NOMO-1 treated with dmso at 0.1 percent for 144 hours (cell line): ENCODE measurements around the gene NOL11.
"Not testable (repeated sequence)": the region's sequence is repeated elsewhere in the genome, so short reads cannot be mapped to it uniquely, and the experiment has no call there.

Experiments
- DNase-seq: peaks from one replicate; lab custom pipeline; 2025; ENCODE audit not compliant: unreplicated experiment; lab: John Stamatoyannopoulos, UW

Gene NOL11

DNA sequence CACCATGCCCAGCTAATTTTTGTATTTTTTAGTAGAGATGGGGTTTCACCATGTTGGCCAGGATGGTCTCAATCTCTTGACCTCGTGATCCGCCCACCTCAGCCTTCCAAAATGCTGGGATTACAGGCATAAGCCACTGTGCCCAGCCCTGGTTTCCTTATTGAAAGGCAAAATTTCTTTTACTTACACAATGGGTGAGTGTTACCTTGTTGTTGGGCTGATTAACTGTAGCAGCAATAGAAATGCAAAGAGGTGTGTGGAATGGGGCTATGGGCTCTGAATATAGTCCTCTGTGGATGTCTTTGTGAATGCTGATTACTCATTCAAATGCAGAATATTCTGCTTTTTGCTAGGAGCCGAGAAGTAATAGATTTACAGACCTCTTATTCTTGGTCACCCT lies 34.4 kb downstream of the NOL11 start:
- DNase-seq, result not testable (repeated sequence)

DNA sequence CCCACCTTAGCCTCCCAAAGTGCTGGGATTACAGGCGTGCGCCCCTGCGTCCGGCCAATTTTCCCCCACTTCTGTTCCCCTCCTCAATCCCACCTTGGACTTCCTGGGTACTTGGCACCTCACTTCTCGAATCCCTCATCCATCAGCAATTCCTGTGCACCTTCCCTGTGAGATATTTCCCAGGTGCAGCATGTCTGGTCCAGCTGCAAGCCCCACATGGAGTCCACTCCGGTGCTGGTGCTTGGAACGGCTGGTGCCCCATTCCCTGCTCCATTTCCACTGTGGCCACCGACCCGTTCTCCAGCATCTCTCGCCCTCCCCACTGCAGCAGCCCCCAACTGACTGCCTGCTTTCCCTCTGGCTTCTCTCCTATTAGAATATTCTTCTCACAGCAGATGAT lies 35.3 kb downstream of the NOL11 start:
- DNase-seq, result no peak

DNA sequence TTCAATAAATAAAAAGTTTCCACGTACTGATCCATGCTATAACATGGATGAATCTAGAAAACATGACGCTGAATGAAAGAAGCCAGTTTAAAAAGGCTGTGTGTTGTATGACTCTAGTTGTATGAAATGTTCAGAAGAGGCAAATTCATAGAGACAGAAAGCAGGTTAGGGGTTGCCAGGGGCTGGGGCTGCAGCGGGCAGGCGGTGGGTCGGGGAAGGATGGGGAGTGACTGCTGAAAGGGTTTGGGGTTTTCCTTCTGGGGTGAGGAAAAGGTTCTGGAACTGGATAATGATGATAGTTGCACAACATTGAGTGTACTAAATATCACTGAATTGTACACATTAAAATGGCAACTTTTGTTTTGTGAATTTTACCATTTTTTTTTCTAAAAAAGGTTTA lies 36.3 kb downstream of the NOL11 start:
- DNase-seq, result no peak

DNA sequence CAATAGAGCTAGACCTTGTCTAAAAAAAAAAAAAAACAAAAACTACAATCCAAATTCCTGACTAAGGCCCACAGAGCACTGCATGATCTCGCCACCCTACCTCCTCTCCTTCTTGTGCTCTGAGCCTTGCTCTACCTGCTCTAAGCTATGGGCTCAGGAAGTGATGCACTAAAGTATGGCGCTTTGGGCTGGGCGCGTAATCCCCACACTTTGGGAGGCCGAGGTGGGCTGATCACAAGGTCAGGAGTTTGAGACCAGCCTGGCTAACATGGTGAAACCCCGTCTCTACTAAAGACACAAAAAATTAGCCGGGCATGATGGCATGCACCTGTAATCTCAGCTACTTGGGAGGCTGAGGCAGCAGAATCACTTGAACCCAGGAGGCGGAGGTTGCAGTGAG lies 37.0 kb downstream of the NOL11 start:
- not testable (repeated sequence) for DNase-seq

DNA sequence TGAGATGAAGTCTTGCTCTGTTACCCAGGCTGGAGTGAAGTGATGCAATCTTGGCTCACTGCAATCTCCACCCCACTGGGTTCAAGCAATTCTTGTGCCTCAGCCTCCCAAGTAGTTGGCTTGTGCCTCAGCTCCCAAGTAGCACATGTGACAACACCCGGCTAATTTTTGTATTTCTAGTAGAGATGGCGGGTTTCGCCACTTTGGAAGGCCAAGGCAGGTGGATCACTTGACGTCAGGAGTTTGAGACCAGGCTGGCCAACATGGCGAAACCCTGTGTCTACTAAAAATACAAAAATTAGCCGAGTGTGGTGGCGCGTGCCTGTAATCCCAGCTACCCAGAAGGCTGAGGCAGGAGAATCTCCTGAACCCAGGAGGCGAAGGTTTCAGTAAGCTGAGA lies 39.0 kb downstream of the NOL11 start:
- DNase-seq, result not testable (repeated sequence)

DNA sequence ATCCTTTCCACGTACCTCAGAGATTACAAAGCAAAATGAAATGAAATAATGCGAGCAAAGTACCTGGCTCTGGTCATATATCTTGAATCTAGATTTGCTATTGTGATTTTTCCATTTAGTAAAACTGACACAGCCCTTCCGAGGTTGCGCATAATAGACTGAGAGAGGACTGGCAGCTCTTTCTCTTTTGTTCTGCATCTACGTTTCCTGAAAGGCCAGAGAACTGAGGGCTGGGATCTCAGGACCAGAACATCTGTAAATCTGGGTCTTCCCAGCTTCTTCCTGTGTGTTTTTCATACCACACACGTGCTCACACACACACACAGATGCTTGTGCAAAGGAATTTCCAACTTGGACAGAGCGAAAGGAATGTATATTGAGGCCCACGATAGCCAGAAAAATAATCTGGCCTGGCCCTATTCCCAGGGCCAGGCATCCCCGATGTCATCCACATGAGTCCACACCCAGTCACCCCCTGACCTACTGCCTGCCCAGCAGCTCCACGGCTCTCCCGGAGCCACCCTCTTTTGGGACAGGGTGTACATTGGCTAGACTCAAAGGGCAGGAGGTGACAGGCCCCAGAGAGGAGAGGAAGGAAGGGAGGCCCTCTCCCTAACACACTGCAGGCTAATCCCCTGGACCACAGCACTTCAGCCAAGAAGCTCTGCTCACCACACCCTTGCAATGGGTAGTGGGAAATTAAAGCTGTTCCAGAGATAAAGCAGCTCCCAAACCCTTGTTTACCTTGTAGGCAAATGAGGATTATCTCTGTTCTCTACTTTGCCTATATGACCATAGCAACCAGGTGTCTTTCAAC lies 41.8 kb downstream of the NOL11 start:
- DNase-seq, result no peak

DNA sequence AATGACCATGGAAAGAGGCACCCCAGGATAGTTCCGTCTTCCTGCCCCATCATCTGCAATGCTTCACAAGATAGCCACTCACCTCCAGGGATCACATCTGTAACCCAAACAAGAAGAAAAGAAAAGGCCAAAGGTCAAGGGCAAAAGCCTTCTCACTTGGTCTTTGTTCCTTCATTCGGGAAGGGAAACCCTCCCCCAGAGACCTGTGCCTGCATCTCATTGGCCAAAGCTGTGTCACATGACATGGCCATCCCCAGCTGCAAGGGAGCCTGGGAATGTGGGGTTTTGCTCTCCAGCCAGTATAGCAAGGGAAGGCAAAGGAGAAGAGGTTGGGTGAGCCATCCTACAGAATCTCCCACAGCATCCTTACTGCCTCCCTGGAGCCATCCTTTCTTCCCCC lies 47.9 kb downstream of the NOL11 start:
- no peak for DNase-seq

DNA sequence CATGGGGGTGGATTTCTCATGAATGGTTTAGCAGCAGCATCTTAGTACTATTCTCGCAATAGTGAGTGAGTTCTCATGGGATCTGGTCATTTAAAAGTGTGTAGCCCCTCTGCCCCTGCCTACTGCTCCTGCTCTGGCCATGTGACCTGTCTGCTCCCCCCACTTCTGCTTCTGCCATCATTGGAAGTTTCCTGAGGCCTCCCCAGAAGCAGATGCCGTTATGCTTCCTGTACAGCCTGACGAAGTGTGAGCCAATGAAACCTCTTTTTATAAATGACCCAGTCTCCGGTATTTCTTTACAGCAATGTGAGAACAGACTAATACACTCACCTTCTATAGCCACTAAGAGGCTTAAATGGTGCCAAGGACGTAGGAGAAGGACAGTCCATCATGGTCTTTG lies 51.5 kb downstream of the NOL11 start:
- no peak for DNase-seq

DNA sequence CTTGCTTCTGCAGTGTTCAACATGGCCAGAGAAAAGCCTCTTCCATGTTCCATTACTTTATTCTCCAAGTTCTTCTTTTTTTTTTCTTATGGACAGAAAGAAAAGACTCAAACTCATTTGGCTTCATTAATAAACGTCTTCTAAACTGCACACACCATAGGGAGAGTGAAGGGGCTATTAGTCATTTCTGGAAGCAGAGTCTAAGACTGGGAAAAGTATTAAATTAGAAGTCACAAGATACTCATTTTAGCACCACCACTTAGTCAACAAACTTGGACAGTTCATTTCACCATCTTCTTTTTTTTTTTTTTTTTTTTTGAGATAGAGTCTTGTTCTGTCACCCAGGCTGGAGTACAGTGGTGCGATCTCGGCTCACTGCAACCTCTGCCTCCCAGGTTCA lies 52.8 kb downstream of the NOL11 start:
- no peak for DNase-seq

DNA sequence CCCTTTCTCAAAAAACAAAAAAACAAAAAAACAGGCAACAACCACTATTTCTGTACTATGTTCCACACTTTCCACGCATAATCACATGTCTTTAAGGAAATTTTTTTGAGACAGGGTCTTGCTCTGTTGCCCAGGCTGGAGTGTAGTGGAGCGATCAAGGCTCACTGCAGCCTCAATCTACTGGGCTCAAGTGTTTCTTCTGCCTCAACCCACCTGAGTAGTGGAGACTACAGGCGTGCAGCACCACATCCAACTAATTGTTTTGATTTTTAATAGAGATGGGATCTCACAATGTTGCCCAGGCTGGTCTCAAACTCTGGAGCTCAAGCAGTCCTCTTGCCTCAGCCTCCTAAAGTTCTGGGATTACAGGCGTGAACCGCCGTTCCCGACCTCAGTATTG lies 54.9 kb downstream of the NOL11 start:
- no peak for DNase-seq

DNA sequence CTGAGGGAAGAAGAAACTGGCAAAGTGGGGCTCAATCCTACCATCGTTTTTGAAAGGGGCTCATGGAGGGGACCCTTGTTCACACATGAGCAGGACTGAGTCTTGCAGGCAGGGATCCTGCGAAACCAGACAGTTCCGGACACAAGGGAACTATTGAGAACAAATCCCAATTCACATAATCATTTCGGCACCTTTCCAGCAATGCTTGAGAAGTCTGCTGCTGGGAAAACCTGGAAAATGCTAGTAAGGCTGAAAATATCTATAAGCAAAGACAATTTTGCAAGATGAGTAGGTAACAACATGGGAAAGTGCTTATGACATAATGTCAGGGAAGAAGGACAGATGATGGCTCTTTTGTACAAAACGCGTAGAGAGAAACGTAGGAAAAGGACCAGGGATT lies 55.5 kb downstream of the NOL11 start:
- no peak for DNase-seq

DNA sequence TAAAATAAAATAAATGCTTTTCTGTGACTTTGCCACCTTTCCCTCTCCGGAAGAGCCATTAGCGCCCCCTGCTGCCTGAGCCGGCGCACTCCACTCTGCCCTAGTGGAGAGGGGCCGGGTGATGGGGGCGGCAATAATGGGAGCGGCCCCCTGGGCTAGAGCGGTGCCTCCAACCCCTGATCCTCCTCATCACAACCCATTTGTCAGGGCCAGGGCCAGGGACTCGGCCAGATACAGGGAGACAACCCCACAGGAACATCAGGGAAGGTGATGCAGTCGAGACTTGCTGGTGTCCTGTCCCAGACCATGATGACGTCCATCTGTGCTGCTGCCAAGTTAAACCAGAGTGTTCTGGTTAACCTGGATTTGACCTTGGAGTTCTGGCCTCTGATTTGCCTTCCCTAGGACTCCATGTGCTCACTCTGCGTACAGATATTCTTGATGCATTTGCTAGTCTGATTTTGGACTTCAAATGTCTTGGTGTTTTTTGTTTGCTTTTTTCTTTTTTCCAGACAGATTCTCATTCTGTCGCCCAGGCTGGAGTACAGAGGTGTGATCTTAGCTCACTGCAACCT lies 61.4 kb downstream of the NOL11 start:
- DNase-seq, result no peak

DNA sequence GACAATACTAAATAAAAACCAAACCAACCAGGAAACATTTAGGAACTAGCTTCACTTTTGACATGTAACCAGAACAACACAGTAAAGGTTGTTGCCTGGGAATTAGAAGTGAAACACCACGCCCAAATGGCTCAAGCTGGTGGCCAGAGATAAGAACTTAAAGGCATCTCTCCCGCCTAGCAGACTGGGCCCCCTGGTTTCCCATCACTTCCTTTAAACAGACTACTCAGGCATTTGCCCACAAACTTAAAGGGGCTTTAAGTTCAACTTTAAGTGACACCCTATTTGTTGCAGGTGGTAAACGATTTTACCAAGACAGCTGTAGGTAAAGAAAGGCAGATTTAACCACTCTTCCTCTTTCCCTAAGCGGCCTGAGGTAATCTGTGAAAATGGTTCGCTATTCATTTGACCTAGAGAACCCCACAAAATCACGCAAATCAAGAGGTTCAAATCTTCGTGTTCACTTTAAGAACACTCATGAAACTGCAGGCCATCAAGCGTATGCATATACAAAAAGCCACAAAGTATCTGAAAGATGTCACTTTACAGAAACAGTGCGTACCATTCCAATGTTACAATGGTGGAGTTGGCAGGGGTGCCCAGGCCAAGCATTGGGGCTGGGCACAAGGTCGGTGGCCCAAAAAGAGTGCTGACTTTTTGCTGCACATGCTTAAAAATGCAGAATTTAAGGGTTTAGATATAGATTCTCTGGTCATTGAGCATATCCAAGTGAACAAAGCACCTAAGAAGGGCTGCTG lies 66.8 kb downstream of the NOL11 start:
- no peak for DNase-seq

DNA sequence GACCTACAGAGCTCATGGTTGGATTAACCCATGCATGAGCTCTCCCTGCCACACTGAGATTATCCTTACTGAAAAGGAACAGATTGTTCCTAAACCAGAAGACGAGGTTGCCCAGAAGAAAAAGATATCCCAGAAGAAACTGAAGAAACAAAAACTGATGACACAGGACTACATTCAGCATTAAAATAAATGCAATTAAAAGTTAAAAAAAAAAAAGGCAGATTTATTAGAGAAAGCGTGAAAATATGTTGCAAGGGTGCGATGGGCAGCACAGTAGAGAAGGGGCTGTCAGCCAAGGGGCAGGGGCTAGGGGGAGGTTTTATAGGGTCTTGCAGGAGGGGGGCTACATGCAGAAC lies 67.4 kb downstream of the NOL11 start:
- no peak for DNase-seq

DNA sequence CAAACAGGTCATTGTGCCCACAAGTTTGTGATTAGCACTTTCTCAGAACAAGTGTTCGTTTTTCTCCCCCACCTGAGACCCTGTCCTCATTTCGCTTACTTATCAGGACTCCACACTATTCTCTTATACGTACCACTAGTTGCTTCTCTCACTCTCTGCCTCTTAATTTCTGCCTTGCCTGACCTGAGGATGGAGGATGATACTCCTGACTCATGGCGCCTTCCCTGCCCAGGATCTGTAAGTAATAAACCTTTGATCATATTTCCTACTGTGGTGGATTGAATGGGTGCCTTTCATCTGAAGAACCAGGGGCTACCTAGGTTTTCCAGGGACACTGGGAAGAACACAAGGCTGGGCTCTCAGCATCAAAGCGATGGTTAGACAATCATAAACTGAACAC lies 67.8 kb downstream of the NOL11 start:
- no peak for DNase-seq
